H1 (cell line): ENCODE measurements around the gene TSSC4. TPM values are rescaled to one million over a fixed set of nuclear protein-coding genes. Genes with fewer than 3 reads are reported as not detected.

Experiments
- CTCF ChIA-PET: fragments of 300-600 bp; sonication (Branson Sonifier 250); formaldehyde crosslinking; loops from one replicate; lab custom pipeline; 2021; ENCODE audit not compliant: partially characterized antibody; lab: Charles Lee
- POLR2A ChIA-PET: fragments of 300-600 bp; sonication (Branson Sonifier 250); formaldehyde crosslinking; loops from one replicate; lab custom pipeline; 2021; ENCODE audit warnings: inconsistent platforms; ENCODE audit not compliant: partially characterized antibody; lab: Charles Lee
- DNase-seq, 2 experiments: peaks; one replicate each; pipeline versions ENCODE4 v3.0.0 to v3.0.0-alpha.2; 2010 to 2022; ENCODE audit warnings: low spot score in 2 of 2, low read depth in 1 of 2, mixed read lengths in 1 of 2
- FAIRE-seq: peaks from 2 replicates; lab custom pipeline; 2011; peaks lifted over from hg19 to GRCh38; lab: Jason Lieb, UNC
- H2AFZ ChIP-seq: 2 replicates; pipeline ENCODE4 v1.8.1; 2012; ENCODE audit warnings: low read length, inconsistent platforms
- H2AK5ac ChIP-seq: 2 replicates; pipeline ENCODE4 v1.6.1; 2013; ENCODE audit warnings: low read depth, low read length
- H2BK120ac ChIP-seq: replicated peaks from 2 replicates; pipeline ENCODE3; 2013; ENCODE audit warnings: low read depth, low read length, inconsistent platforms
- H2BK12ac ChIP-seq: 2 replicates; pipeline ENCODE4 v1.6.1; 2013; ENCODE audit warnings: low read depth, low read length
- H2BK15ac ChIP-seq: 2 replicates; pipeline ENCODE4 v1.6.1; 2013; ENCODE audit warnings: low read length
- H2BK20ac ChIP-seq: 2 replicates; pipeline ENCODE4 v1.6.1; 2013; ENCODE audit warnings: low read length
- H2BK5ac ChIP-seq: 2 replicates; pipeline ENCODE4 v1.6.1; 2013; ENCODE audit warnings: low read depth, low read length
- H3K14ac ChIP-seq: 2 replicates; pipeline ENCODE4 v1.6.1; 2013; ENCODE audit warnings: inconsistent platforms; ENCODE audit not compliant: insufficient read length
- H3K18ac ChIP-seq: 2 replicates; pipeline ENCODE4 v1.6.1; 2013; ENCODE audit warnings: low read length; ENCODE audit errors: extremely low read depth
- H3K23ac ChIP-seq: 2 replicates; pipeline ENCODE4 v1.6.1; 2013; ENCODE audit warnings: inconsistent platforms; ENCODE audit not compliant: insufficient read length
- H3K23me2 ChIP-seq: 2 replicates; pipeline ENCODE4 v1.6.1; 2013; ENCODE audit warnings: low read depth, low read length
- H3K27ac ChIP-seq: 2 replicates; pipeline ENCODE4 v1.6.1; 2011; ENCODE audit warnings: low read depth, low read length, inconsistent platforms
- H3K27me3 ChIP-seq, 4 experiments: replicated peaks in 1 of 4; 1 replicate in 1 of 4; 2 replicates in 3 of 4; pipeline versions ENCODE4 v1.6.1 to v1.8.1; 2011 to 2013; ENCODE audit warnings: low read length in 3 of 4, mild to moderate bottlenecking in 3 of 4, inconsistent platforms in 2 of 4, mixed read lengths in 2 of 4, moderate library complexity in 1 of 4; ENCODE audit not compliant: control insufficient read depth in 3 of 4, insufficient read depth in 3 of 4; ENCODE audit errors: extremely low read depth in 1 of 4
- H3K36me3 ChIP-seq, 4 experiments: 2 replicates each; pipeline versions ENCODE4 v1.6.1 to v1.8.1; 2011 to 2013; ENCODE audit warnings: mild to moderate bottlenecking in 4 of 4, low read length in 3 of 4, moderate library complexity in 2 of 4, control low read depth in 1 of 4, inconsistent platforms in 1 of 4; ENCODE audit not compliant: insufficient read depth in 4 of 4, control insufficient read depth in 2 of 4
- H3K4ac ChIP-seq: replicated peaks from 2 replicates; pipeline ENCODE3; 2013; ENCODE audit warnings: low read length, low read depth, mixed read lengths, inconsistent platforms; ENCODE audit not compliant: insufficient read length
- H3K4me1 ChIP-seq, 4 experiments: replicated peaks in 1 of 4; 1 replicate in 1 of 4; 2 replicates in 3 of 4; pipeline versions ENCODE4 v1.6.1 to v1.8.1; 2011 to 2013; ENCODE audit warnings: low read length in 3 of 4, inconsistent platforms in 2 of 4, mixed read lengths in 1 of 4; ENCODE audit not compliant: insufficient read depth in 4 of 4, control insufficient read depth in 3 of 4
- H3K4me2 ChIP-seq, 2 experiments: 2 replicates each; pipeline versions ENCODE4 v1.6.1 to v1.8.1; 2011 to 2013; ENCODE audit warnings: low read depth in 2 of 2, low read length in 2 of 2, control low read depth in 1 of 2, inconsistent platforms in 1 of 2, mild to moderate bottlenecking in 1 of 2; ENCODE audit not compliant: insufficient read depth in 1 of 2
- H3K4me3 ChIP-seq, 4 experiments: fragments of 200-600, 300-600 bp in 1 of 4; sonication (generic), shearing (Covaris generic), sonication (Bioruptor Twin) in 1 of 4; 2 replicates each; pipeline versions ENCODE4 v1.5.1 to v1.8.1; 2011 to 2016; ENCODE audit warnings: low read length in 4 of 4, low read depth in 3 of 4, control low read depth in 2 of 4, inconsistent platforms in 2 of 4, mild to moderate bottlenecking in 2 of 4, mixed read lengths in 1 of 4, moderate library complexity in 1 of 4; ENCODE audit not compliant: insufficient read depth in 2 of 4; ENCODE audit errors: extremely low read depth in 1 of 4
- H3K56ac ChIP-seq: replicated peaks from 2 replicates; pipeline ENCODE3; 2013; ENCODE audit warnings: low read depth, mild to moderate bottlenecking, mixed read lengths, low read length, inconsistent platforms; ENCODE audit not compliant: insufficient read length
- H3K79me1 ChIP-seq: 2 replicates; pipeline ENCODE4 v1.6.1; 2013; ENCODE audit warnings: low read depth, low read length, control low read depth
- H3K79me2 ChIP-seq, 2 experiments: 2 replicates each; pipeline versions ENCODE4 v1.6.1 to v1.8.1; 2012 to 2013; ENCODE audit warnings: low read length in 2 of 2, mild to moderate bottlenecking in 2 of 2, inconsistent platforms in 1 of 2; ENCODE audit not compliant: insufficient read depth in 2 of 2, control insufficient read depth in 1 of 2
- H3K9ac ChIP-seq, 4 experiments: replicated peaks in 1 of 4; 1 replicate in 1 of 4; 2 replicates in 3 of 4; pipeline versions ENCODE4 v1.6.1 to v1.8.1; 2011 to 2013; ENCODE audit warnings: low read depth in 3 of 4, low read length in 3 of 4, control low read depth in 2 of 4, mild to moderate bottlenecking in 2 of 4, moderate library complexity in 2 of 4, inconsistent platforms in 1 of 4; ENCODE audit errors: extremely low read depth in 1 of 4
- H3K9me3 ChIP-seq, 2 experiments: 2 replicates each; pipeline versions ENCODE4 v1.6.1 to v1.8.1; 2012 to 2013; ENCODE audit warnings: mild to moderate bottlenecking in 2 of 2, moderate library complexity in 2 of 2, control low read depth in 1 of 2, inconsistent platforms in 1 of 2, low read depth in 1 of 2, low read length in 1 of 2, mixed read lengths in 1 of 2; ENCODE audit not compliant: insufficient read depth in 2 of 2
- H4K20me1 ChIP-seq, 2 experiments: replicated peaks in 1 of 2; 2 replicates each; pipeline versions ENCODE3 to v1.8.1; 2011 to 2013; ENCODE audit warnings: inconsistent platforms in 2 of 2, low read length in 2 of 2, mild to moderate bottlenecking in 1 of 2; ENCODE audit not compliant: insufficient read depth in 2 of 2, control insufficient read depth in 1 of 2
- H4K5ac ChIP-seq: 2 replicates; pipeline ENCODE4 v1.6.1; 2013; ENCODE audit warnings: low read length, low read depth, mixed read lengths, inconsistent platforms; ENCODE audit not compliant: insufficient read length
- H4K8ac ChIP-seq: 2 replicates; pipeline ENCODE4 v1.8.0; 2013; ENCODE audit warnings: mild to moderate bottlenecking, moderate library complexity, low read length, inconsistent platforms; ENCODE audit not compliant: insufficient read depth; ENCODE audit errors: extremely low read depth
- H4K91ac ChIP-seq: replicated peaks from 2 replicates; pipeline ENCODE3; 2013; ENCODE audit warnings: low read length, mixed read lengths, inconsistent platforms; ENCODE audit not compliant: insufficient read length
- BRCA1 ChIP-seq: IDR thresholded peaks from 2 replicates; pipeline ENCODE4 v1.6.1; 2012; ENCODE audit warnings: low read depth, low read length, improper control_type of control experiment
- CHD1 ChIP-seq: IDR thresholded peaks from 2 replicates; pipeline ENCODE4 v1.6.1; 2012; ENCODE audit warnings: low read depth, low read length, improper control_type of control experiment
- EP300 ChIP-seq, 2 experiments: IDR thresholded peaks; 1 replicate in 1 of 2; 2 replicates in 1 of 2; pipeline ENCODE4 v1.6.1; 2011 to 2012; ENCODE audit warnings: low read depth in 2 of 2, low read length in 2 of 2, mild to moderate bottlenecking in 2 of 2, borderline replicate concordance in 1 of 2, inconsistent platforms in 1 of 2, moderate library complexity in 1 of 2
- FOSL1 ChIP-seq: IDR thresholded peaks from 2 replicates; pipeline ENCODE4 v1.6.1; 2011; ENCODE audit warnings: mild to moderate bottlenecking, low read depth, low read length, moderate library complexity; ENCODE audit not compliant: insufficient read depth
- KDM4A ChIP-seq: IDR thresholded peaks from one replicate; pipeline ENCODE4 v1.7.1; 2012; ENCODE audit warnings: low read depth, mild to moderate bottlenecking, moderate library complexity, low read length, inconsistent platforms; ENCODE audit not compliant: severe bottlenecking
- MAFK ChIP-seq: IDR thresholded peaks from 2 replicates; pipeline ENCODE4 v1.6.1; 2012; ENCODE audit warnings: low read depth, mild to moderate bottlenecking, improper control_type of control experiment, low read length
- NANOG ChIP-seq: IDR thresholded peaks from 2 replicates; pipeline ENCODE4 v1.6.1; 2011; ENCODE audit warnings: low read length, low read depth, mild to moderate bottlenecking, inconsistent platforms; ENCODE audit not compliant: insufficient read depth, poor library complexity, severe bottlenecking
- POLR2AphosphoS5 ChIP-seq: IDR thresholded peaks from 2 replicates; pipeline ENCODE4 v1.6.1; 2011; ENCODE audit warnings: low read depth, low read length
- SAP30 ChIP-seq: fragments of 300-600 bp; sonication (generic); IDR thresholded peaks from 2 replicates; pipeline ENCODE4 v1.7.1; 2012; ENCODE audit warnings: low read length, moderate library complexity, mild to moderate bottlenecking, inconsistent platforms; ENCODE audit not compliant: insufficient read depth, insufficient replicate concordance
- SP4 ChIP-seq: IDR thresholded peaks from 2 replicates; pipeline ENCODE4 v1.6.1; 2012; ENCODE audit warnings: low read length, inconsistent platforms
- SUZ12 ChIP-seq: fragments of 200-600 bp; sonication (generic); IDR thresholded peaks from 2 replicates; pipeline ENCODE4 v1.6.1; 2012; ENCODE audit warnings: mild to moderate bottlenecking, inconsistent platforms, low read length, moderate library complexity, mixed read lengths
- WGBS, 2 experiments: shearing (Covaris generic) in 1 of 2; methylation state at CpG; one replicate each; pipeline versions ENCODE4 v1.1.6 to v1.1.7; 2013 to 2015; ENCODE audit warnings: low lambda C conversion rate in 2 of 2, mixed read lengths in 2 of 2, inconsistent platforms in 1 of 2, low coverage in 1 of 2, missing lambda C conversion rate in 1 of 2; ENCODE audit not compliant: insufficient replicate concordance in 2 of 2, insufficient coverage in 1 of 2, insufficient read length in 1 of 2; ENCODE audit errors: extremely low coverage in 1 of 2, missing lambda C conversion rate in 1 of 2; 5-methylcytosine and 5-hydroxymethylcytosine counted together
- polyA plus RNA-seq, 7 experiments: library from polyadenylated mRNA; depleted of rRNA in 3 of 7; stranded (reverse) in 5 of 7; unstranded in 2 of 7; fragments of >200 nt in 5 of 7; fragments of 200-250 nt in 2 of 7; gene quantifications; 1 replicate in 5 of 7; 2 replicates in 1 of 7; 4 replicates in 1 of 7; pipeline versions ENCODE4 v1.2.1 to v1.2.3, GENCODE V29; 2011 to 2013; ENCODE audit warnings: missing spikeins in 2 of 7, mixed read lengths in 2 of 7
- total RNA-seq: library from RNA; stranded (reverse); fragmentation: NEBNext Ultra II Directional; extraction: Animal tissue kit (Norgen Biotek cat#: 25700); gene quantifications from 2 replicates; pipeline ENCODE4 v1.2.1, GENCODE V29; 2021
- TF ChIP-seq, protein P1 (sequence below): IDR thresholded peaks from 2 replicates; pipeline ENCODE4 v1.6.1; 2011; ENCODE audit warnings: low read depth, mild to moderate bottlenecking, low read length; ENCODE audit not compliant: insufficient read depth
- TF ChIP-seq, protein P2 (sequence below): IDR thresholded peaks from 2 replicates; pipeline ENCODE4 v1.6.1; 2012; ENCODE audit warnings: inconsistent platforms

TSSC4 gene
- total and polyA plus RNA-seq, 2 of the 8 experiments (the other 6 are each of a cell fraction or from before 2014, with no cell fraction given), result 34.0 to 39.3 TPM

DNA sequence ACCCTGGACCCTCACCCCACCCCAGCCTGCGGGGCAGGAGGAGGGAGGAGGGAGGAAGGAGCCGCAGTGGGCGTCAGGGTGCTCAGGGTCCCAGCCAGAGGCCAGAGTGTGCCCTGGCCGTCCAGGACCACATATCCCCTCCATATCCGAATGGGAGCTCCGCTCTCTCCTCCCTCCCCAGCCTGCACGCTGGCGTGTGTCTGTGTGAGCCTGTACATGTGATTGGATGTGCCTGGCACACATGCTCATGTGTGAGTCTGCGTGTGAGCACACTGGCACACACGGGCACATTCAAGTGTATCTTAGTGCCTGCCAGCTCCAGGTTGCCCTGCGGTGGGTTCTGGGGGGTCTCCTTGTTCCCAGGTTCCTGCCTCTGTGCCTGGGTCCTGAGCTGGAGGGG is 8.1 kb downstream of the TSSC4 start:
- FAIRE-seq (no peak), DNase-seq (no peak)
- H3K23ac ChIP-seq, result no peak overlapping the region
- H3K18ac ChIP-seq, result no peak overlapping the region
- H2BK120ac ChIP-seq, result no peak overlapping the region
- no peaks in the 10 kb centered on the region for H3K79me1 ChIP-seq
- no peak overlapping the region for H3K27ac ChIP-seq
- no peaks in the 10 kb centered on the region for H3K23me2 ChIP-seq
- H2BK5ac ChIP-seq, result 0 out of 2 replicates have a peak overlapping the region, but pooled peaks have one; percentile 2
- no peak overlapping the region for H3K56ac ChIP-seq
- WGBS, 2 experiments, result 90% methylated on average over 6 of the region's 11 CpGs; no CpG with 5 or more reads in 1 of the 2 experiments
- H2BK20ac ChIP-seq, result no peak overlapping the region
- ChIA-PET POLR2A (interaction anchor here (1.6 to 3.8 kb wide), 2 partner anchors 8 to 30 kb away, joined by 5 to 18 read pairs; partner anchors contain the start of gene TSSC4), CTCF (interaction anchor here (0.7 to 14.1 kb wide), 10 partner anchors 9 to 222 kb away, joined by 3 to 196 read pairs (median 4); partner anchors contain the start of gene TSSC4)
- no peaks in the 10 kb centered on the region for H3K79me2 ChIP-seq
- no peaks in the 10 kb centered on the region for H3K9me3 ChIP-seq
- no peaks in the 10 kb centered on the region for H3K36me3 ChIP-seq
- no peak overlapping the region for H2AK5ac ChIP-seq
- H3K9ac ChIP-seq, result no peak overlapping the region
- no peaks in the 10 kb centered on the region for H3K27me3 ChIP-seq
- H4K5ac ChIP-seq, result no peak overlapping the region
- no peak overlapping the region for H4K91ac ChIP-seq
- no peak overlapping the region; the same call in 1 of the 2 replicates for H4K8ac ChIP-seq
- no peak overlapping the region for H3K4me2 ChIP-seq
- H2BK12ac ChIP-seq, result no peak overlapping the region; the same call in 1 of the 2 replicates
- no peak overlapping the region for H2BK15ac ChIP-seq
- H3K14ac ChIP-seq, result no peak overlapping the region
- H3K4me1 ChIP-seq, result no peaks in the 10 kb centered on the region
- no peak overlapping the region for H3K4ac ChIP-seq
- no peak overlapping the region for H2AFZ ChIP-seq
- H4K20me1 ChIP-seq, result peaks cover 3% of the 10 kb centered on the region in 2 experiments
- no peak overlapping the region for H3K4me3 ChIP-seq
- no peak for TF ChIP-seq NANOG
- TF ChIP-seq, protein P1, sequence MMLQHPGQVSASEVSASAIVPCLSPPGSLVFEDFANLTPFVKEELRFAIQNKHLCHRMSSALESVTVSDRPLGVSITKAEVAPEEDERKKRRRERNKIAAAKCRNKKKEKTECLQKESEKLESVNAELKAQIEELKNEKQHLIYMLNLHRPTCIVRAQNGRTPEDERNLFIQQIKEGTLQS, result no peak
- TF ChIP-seq, protein P2, sequence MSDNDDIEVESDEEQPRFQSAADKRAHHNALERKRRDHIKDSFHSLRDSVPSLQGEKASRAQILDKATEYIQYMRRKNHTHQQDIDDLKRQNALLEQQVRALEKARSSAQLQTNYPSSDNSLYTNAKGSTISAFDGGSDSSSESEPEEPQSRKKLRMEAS, result no peak
- no peak for TF ChIP-seq BRCA1
- no peak for TF ChIP-seq MAFK
- TF ChIP-seq SAP30, result no peak
- TF ChIP-seq CHD1, result no peak
- no peak for TF ChIP-seq FOSL1
- TF ChIP-seq POLR2AphosphoS5, result no peak
- TF ChIP-seq EP300 (IDR thresholded peaks at IDR 0.05; ENCODE audit: borderline replicate concordance in 1 of 2, low read depth in 2 of 2, low read length in 2 of 2), result no peak
- TF ChIP-seq KDM4A, result no peak
- no peak for TF ChIP-seq SP4
- TF ChIP-seq SUZ12, result no peak
